KMS-11 (cell line): ENCODE data around the gene PAQR9.
A peak's percentile ranks its signal among the peaks of the same experiment; 100 is the strongest.

Experiments used
- H2AFZ ChIP-seq: fragments of 200-600 bp; sonication (generic); 2 replicates; pipeline ENCODE4 v1.6.1; 2016; ENCODE audit warnings: antibody characterized with exemption, mixed run types, low read depth
- H3K27ac ChIP-seq: fragments of 200-600 bp; sonication (generic); 2 replicates; pipeline ENCODE4 v1.6.1; 2016; ENCODE audit warnings: mild to moderate bottlenecking, mixed run types
- H3K27me3 ChIP-seq: fragments of 200-600 bp; sonication (generic); 2 replicates; pipeline ENCODE4 v1.6.1; 2017; ENCODE audit warnings: mild to moderate bottlenecking, low read depth, mixed run types, moderate library complexity; ENCODE audit not compliant: insufficient read depth
- H3K36me3 ChIP-seq: fragments of 200-600 bp; sonication (generic); 2 replicates; pipeline ENCODE4 v1.6.1; 2017; ENCODE audit warnings: mild to moderate bottlenecking, mixed run types; ENCODE audit not compliant: insufficient read depth
- H3K4me1 ChIP-seq: fragments of 200-600 bp; sonication (generic); 2 replicates; pipeline ENCODE4 v1.6.1; 2016; ENCODE audit warnings: mild to moderate bottlenecking, low read depth, mixed run types; ENCODE audit not compliant: poor library complexity, severe bottlenecking
- H3K4me2 ChIP-seq: fragments of 200-600 bp; sonication (generic); 2 replicates; pipeline ENCODE4 v1.7.0; 2016; ENCODE audit warnings: mild to moderate bottlenecking, mixed run types
- H3K4me3 ChIP-seq: fragments of 200-600 bp; sonication (generic); IDR thresholded peaks from 2 replicates; pipeline ENCODE4 v1.6.1; 2017; ENCODE audit warnings: low read depth, low read length, mixed read lengths; ENCODE audit not compliant: insufficient read depth
- H3K79me2 ChIP-seq: fragments of 200-600 bp; sonication (generic); 2 replicates; pipeline ENCODE4 v1.6.1; 2016; ENCODE audit warnings: low read depth, mixed run types; ENCODE audit not compliant: insufficient read depth
- H3K9ac ChIP-seq: fragments of 200-600 bp; sonication (generic); 2 replicates; pipeline ENCODE4 v1.6.1; 2016; ENCODE audit warnings: mild to moderate bottlenecking, mixed run types
- H4K20me1 ChIP-seq: fragments of 200-600 bp; sonication (generic); 2 replicates; pipeline ENCODE4 v1.6.1; 2016; ENCODE audit warnings: mild to moderate bottlenecking, mixed run types; ENCODE audit not compliant: insufficient read depth
- TF ChIP-seq, protein P1 (sequence below): fragments of 200-600 bp; sonication (generic); conservative IDR thresholded peaks from 2 replicates; pipeline ENCODE4 v1.6.1; 2017; ENCODE audit warnings: low read depth, mild to moderate bottlenecking, antibody characterized with exemption, low read length, moderate library complexity, mixed read lengths

PAQR9 gene

DNA sequence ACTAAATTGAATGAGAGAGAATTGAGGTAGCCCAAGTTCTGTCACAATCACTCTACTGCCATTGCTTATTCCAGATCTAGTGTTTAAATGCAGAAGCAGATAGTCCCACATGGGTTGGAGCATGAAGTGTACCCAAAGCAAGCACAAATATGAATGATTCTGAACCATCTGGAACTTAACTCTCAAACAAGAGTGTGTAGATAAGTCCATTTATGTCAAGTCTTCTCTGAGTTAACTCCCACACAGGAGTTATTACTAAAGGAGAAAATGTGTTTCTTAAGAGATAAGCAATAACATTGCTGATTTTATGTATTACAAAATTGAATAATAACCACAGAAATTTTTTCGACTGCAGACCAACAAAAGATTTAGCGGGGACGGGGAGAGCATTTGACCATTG lies 33.6 kb downstream of the PAQR9 start:
- Histone ChIP-seq H3K27ac (no peak overlapping the region), H3K4me3 (no peak overlapping the region), H3K79me2 (no peaks in the 10 kb centered on the region), H3K27me3 (no peaks in the 10 kb centered on the region), H3K4me2 (no peak overlapping the region), H2AFZ (no peak overlapping the region), H3K36me3 (no peaks in the 10 kb centered on the region), H3K4me1 (no peaks in the 10 kb centered on the region), H3K9ac (no peak overlapping the region), H4K20me1 (no peaks in the 10 kb centered on the region)
- TF ChIP-seq, protein P1, sequence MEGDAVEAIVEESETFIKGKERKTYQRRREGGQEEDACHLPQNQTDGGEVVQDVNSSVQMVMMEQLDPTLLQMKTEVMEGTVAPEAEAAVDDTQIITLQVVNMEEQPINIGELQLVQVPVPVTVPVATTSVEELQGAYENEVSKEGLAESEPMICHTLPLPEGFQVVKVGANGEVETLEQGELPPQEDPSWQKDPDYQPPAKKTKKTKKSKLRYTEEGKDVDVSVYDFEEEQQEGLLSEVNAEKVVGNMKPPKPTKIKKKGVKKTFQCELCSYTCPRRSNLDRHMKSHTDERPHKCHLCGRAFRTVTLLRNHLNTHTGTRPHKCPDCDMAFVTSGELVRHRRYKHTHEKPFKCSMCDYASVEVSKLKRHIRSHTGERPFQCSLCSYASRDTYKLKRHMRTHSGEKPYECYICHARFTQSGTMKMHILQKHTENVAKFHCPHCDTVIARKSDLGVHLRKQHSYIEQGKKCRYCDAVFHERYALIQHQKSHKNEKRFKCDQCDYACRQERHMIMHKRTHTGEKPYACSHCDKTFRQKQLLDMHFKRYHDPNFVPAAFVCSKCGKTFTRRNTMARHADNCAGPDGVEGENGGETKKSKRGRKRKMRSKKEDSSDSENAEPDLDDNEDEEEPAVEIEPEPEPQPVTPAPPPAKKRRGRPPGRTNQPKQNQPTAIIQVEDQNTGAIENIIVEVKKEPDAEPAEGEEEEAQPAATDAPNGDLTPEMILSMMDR, result no peak

DNA sequence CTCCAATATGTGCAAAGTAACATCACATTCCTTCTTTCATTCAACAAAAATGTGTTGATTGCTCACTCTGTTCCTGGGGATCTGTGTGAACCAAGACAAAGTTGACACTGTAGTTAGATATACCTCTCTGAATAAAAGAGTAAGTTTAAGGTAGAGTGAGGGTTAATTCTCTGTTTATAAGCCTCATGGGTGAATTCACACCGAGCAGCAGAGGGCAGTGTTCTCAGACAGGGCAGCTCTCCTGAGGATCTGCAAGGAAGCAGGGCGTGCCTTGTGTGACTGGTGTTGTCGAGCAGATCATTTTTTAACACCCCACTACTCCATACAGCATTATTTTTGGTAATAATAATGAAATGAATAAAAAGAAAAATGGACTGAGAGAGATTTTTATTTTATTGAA lies 34.4 kb downstream of the PAQR9 start:
- H3K27ac ChIP-seq, result no peak overlapping the region
- H4K20me1 ChIP-seq, result no peaks in the 10 kb centered on the region
- H3K9ac ChIP-seq, result no peak overlapping the region
- H3K36me3 ChIP-seq, result no peaks in the 10 kb centered on the region
- H3K27me3 ChIP-seq, result no peaks in the 10 kb centered on the region
- no peaks in the 10 kb centered on the region for H3K4me1 ChIP-seq
- H3K4me2 ChIP-seq, result no peak overlapping the region
- TF ChIP-seq, protein P1, result peak; percentile 78
- no peak overlapping the region for H2AFZ ChIP-seq
- H3K79me2 ChIP-seq, result no peaks in the 10 kb centered on the region
- no peak overlapping the region for H3K4me3 ChIP-seq

DNA sequence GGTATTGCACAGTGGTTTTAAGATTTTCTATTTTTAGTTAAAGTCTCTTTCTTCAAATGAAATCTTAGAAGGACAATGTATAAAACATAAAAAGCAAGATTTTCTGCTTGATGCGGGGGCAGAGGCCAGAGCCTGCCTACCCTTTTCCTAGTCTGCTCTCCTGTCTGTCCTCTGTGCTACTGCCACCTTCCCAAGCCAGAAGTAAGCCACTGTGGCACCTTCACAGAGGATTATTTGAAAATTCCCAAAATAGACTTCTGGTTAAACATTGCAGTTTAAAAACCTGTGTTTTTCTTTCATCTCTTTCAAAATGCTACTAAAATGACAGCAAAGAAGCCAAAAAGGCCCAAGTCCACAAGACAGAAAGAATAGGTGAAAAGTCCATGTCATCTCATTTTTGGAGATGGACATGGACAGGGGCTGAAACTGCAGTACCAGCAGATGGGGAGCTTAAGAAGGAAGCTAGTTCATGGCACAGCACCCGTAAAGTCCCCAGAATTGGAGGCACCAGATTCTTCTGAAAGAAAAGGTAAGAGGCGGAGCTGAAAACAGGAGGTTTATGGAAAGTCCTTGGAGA lies 37.0 kb downstream of the PAQR9 start:
- Histone ChIP-seq H3K36me3 (no peaks in the 10 kb centered on the region), H2AFZ (no peak overlapping the region), H3K4me2 (no peak overlapping the region), H3K4me3 (no peak overlapping the region), H3K9ac (no peak overlapping the region), H4K20me1 (no peaks in the 10 kb centered on the region), H3K79me2 (no peaks in the 10 kb centered on the region), H3K4me1 (no peaks in the 10 kb centered on the region), H3K27ac (no peak overlapping the region), H3K27me3 (no peaks in the 10 kb centered on the region)
- TF ChIP-seq, protein P1, result no peak

GRCh38 chr3:142925140-142925539 lies 38.3 kb downstream of the PAQR9 start:
- no peak overlapping the region for H2AFZ ChIP-seq
- TF ChIP-seq, protein P1, result no peak

More at GRCh38 chr3:142925140-142925539, 38.3 kb downstream of the PAQR9 start:
- no peaks in the 10 kb centered on the region for H3K4me1 ChIP-seq
- no peaks in the 10 kb centered on the region for H3K79me2 ChIP-seq
- no peak overlapping the region for H3K4me2 ChIP-seq
- no peak overlapping the region for H3K9ac ChIP-seq
- no peaks in the 10 kb centered on the region for H3K36me3 ChIP-seq
- H3K27me3 ChIP-seq, result no peaks in the 10 kb centered on the region
- H4K20me1 ChIP-seq, result no peaks in the 10 kb centered on the region
- no peak overlapping the region for H3K4me3 ChIP-seq
- no peak overlapping the region for H3K27ac ChIP-seq
